RWPE1 (cell line): ENCODE results near the gene DNALI1.

Experiments used
- CTCF ChIA-PET: fragments of 350-600 bp; sonication (Branson Sonifier 250); formaldehyde crosslinking; extraction: SDS; loops from one replicate; lab custom pipeline; 2021; lab: Yijun Ruan, JAX
- POLR2A ChIA-PET: fragments of 400-600 bp; formaldehyde crosslinking; extraction: SDS; loops from one replicate; lab custom pipeline; 2020; ENCODE audit warnings: antibody characterized with exemption; ENCODE audit not compliant: low non-redundant PET; lab: Yijun Ruan, JAX
- DNase-seq: peaks from one replicate; pipeline ENCODE4 v3.0.0; 2012; ENCODE audit warnings: low spot score
- H3K27ac ChIP-seq: fragments of 450-650 bp; 2 replicates; pipeline ENCODE4 v1.5.1; 2017
- TF ChIP-seq, protein P1 (sequence below): fragments of 450-650 bp; conservative IDR thresholded peaks from 2 replicates; pipeline ENCODE4 v1.5.1; 2017; ENCODE audit warnings: low read depth, mild to moderate bottlenecking

The DNALI1 gene

DNA sequence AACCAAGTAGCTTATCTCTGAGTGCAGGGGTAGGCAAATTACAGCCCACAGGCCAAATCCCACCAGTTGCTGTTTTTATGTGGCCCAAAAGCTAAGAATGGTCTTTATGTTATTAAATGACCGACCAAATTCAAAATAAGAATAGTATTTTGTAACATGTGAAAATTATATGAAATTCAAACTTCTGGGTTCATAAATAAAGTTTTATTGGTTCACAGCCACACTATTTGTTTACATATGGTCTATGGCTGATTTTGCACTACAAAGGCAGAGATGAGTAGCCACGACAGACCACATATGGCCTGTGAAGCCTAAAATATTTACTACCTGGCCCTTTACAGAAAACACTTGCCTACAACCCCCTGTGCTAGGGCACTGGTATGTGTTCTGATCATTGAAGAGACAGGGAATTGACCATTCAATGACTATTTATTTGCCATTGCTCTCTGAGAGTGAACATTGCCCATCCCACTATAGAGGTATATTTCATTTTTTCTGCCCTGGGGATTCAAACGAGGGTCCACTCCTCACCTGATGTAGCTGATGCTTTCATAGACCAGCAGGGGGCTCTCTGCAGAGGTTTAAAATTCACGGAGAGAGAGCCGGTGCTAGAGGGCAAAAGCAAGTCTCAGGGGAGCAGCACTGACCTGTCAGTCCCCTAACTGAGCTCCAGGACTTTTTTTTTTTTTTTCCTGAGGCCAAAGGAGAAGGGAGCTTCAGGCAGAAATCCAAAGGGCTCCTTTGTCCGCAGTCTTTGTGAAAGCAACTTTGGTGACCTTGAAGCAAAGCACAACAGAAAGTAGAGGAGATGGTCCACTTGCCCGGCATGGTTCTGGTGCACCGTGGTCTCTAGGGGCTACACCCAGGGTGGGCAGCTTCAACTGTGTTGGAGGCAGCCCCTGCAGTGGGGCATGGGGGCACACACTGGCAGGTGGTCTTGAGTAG is 46.3 kb downstream of the DNALI1 start:
- ChIA-PET CTCF (interaction anchor here (0.5 to 2.5 kb wide), 19 partner anchors 11 to 1260 kb away, joined by 3 to 17 read pairs (median 3); partner anchors contain the start of gene RSPO1), POLR2A (no interaction called here)
- TF ChIP-seq, protein P1, sequence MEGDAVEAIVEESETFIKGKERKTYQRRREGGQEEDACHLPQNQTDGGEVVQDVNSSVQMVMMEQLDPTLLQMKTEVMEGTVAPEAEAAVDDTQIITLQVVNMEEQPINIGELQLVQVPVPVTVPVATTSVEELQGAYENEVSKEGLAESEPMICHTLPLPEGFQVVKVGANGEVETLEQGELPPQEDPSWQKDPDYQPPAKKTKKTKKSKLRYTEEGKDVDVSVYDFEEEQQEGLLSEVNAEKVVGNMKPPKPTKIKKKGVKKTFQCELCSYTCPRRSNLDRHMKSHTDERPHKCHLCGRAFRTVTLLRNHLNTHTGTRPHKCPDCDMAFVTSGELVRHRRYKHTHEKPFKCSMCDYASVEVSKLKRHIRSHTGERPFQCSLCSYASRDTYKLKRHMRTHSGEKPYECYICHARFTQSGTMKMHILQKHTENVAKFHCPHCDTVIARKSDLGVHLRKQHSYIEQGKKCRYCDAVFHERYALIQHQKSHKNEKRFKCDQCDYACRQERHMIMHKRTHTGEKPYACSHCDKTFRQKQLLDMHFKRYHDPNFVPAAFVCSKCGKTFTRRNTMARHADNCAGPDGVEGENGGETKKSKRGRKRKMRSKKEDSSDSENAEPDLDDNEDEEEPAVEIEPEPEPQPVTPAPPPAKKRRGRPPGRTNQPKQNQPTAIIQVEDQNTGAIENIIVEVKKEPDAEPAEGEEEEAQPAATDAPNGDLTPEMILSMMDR, result peak; percentile 51
- peak; percentile 51 for DNase-seq
- H3K27ac ChIP-seq, result no peak overlapping the region

DNA sequence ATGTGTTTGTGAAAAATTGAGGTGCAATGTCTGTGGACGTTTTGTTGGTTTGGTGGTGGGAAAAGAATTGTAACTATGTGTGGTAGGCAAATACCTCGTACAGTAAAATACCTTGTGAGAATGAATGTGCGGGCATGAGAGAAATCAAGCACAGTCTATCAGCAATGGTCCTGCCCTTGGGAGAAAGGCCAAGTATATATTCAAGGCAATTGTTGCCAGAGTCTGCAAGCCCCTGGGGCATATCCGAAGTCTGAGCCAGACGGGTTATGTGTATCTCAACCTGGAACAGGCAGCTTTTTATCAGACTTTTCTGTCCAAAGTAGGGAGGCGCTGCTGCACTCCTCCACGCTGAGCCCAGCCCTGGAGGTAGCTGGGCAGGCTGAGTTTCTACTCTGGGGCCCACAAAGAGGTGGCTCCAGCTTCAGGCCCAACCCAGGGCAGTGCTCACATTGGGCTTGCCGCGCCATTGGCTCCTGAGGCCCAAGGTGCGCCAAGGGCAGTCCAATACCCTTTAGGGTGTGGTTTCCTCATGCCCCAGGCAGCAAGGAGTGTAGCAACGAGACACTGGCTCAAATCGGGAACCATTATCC is 48.4 kb downstream of the DNALI1 start:
- TF ChIP-seq, protein P1, result no peak
- ChIA-PET CTCF (interaction anchor here (0.5 to 2.5 kb wide), 3 partner anchors 19 to 50 kb away, joined by 3 to 12 read pairs (median 5); partner anchors contain the start of gene RSPO1), POLR2A (no interaction called here)
- no peak overlapping the region for H3K27ac ChIP-seq
- DNase-seq, result no peak

DNA sequence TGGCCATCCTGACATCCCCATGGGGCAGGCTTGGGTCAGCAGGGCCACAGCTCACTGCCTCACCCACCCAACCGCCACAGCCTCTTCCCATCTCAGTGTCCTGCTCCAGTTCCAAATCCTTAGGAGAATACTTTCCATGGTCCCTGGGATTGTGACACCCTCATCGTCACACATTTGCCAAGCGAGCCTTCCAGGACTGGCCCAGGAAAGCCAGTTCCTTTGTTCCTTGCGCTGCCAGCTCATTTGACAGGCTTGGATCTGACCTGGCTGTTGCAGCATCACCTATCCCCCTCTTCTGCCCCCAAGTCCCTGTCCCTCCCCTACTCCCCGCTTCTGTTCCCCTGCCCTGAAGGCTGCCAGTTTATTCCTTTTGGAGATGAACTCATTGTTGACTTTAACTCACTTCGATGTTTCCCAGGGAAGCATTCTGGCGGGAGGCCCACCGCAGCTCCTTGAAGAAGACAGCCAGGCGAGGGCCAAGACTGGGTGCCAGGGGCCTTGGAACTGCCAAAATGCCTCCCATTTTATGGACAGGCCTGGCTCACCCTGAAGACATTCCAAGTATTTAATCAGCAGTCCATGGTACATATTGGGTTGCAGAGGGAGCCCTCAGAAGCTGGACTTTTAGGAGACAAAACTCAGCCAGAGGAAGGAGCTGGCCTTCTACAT is 49.2 kb downstream of the DNALI1 start:
- DNase-seq, result no peak
- ChIA-PET CTCF (interaction anchor here (0.6 to 1.4 kb wide), 3 partner anchors 49 to 955 kb away, joined by 3 to 6 read pairs (median 5); no protein-coding TSS in a partner anchor), POLR2A (no interaction called here)
- H3K27ac ChIP-seq, result no peak overlapping the region
- TF ChIP-seq, protein P1, result no peak

DNA sequence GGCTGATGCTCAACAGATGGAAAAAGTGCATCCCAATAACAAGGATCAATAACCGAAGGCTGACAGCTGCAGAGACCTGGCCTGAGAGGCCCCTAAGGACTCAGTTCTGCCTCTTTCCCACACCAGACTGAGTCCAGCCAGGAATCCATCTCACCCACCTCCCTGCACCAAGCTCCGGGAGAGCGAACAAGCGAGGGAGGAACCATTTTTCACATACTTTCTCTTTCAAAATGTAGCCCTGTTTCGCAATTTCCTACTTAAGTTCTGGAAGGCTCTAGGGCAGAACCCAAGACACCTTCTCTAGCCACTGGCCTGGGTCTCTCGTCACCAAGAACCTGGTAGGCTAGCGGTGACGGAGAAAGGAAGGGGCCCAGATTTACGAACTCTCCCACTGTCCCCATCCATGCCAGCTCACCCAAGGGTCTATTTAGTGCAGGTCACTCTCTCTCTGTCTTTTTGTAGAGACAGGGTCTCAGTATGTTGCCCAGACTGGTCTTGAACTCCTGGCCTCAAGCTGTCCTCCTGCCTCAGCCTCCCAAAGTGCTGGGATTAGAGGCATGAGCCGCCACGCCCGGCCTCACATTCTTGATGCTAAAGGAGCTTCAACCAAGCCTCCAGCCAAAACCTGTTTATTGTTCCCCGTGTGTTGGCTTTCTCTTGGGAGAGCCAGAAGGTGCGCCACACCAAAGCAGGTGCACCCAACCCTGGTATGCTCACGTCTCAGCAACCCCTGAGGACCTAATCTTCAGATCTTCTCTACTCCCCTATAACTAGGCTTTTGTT is 49.9 kb downstream of the DNALI1 start:
- POLR2A ChIA-PET, result no interaction called here
- TF ChIP-seq, protein P1, result no peak
- no peak for DNase-seq
- no peak overlapping the region for H3K27ac ChIP-seq
- CTCF ChIA-PET, result interaction anchor here (0.6 to 1.4 kb wide), 4 partner anchors 17 to 955 kb away, joined by 3 to 6 read pairs (median 4); no protein-coding TSS in a partner anchor

DNA sequence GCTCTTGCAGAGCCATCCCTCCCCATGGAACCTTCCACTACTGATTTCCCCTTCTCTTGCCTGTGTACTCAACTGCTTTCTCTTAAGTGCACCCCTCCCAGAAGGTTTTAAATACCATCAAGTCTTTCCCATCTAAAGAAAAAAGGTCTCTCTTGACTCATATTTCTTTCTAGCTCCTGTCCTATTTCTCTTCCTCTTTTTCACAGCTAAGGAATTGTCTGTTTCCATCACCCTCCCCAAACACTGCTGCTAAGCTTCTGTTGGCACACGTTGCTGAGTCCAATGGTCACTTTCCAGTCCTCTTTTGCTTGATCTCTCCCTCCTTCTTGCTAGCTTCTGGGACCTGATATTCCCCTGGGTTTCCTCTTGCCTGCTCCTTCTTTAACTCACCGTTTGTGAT is 52.3 kb downstream of the DNALI1 start:
- H3K27ac ChIP-seq, result no peak overlapping the region
- CTCF ChIA-PET, result interaction anchor here (0.6 kb wide), 1 partner anchor 190 kb away, joined by 4 read pairs; no protein-coding TSS in a partner anchor
- no peak for DNase-seq
- TF ChIP-seq, protein P1, result no peak
- POLR2A ChIA-PET, result no interaction called here
